Measurements from ENCODE around the gene ZNF577.

ZNF577 gene

GRCh38 chr19:51861870-51862622 is 25.7 kb downstream of the ZNF577 start:
- no peak for DNase-seq

- no peak for DNase-seq
These were observed 50.6 kb downstream of the ZNF577 start for GRCh38 chr19:51837145-51837544.

GRCh38 chr19:51830274-51830673 is 57.5 kb downstream of the ZNF577 start:
- DNase-seq, result no peak

- no peak for DNase-seq
These were observed 63.3 kb downstream of the ZNF577 start for GRCh38 chr19:51824281-51825005.

- no peak for DNase-seq
These were observed 64.8 kb downstream of the ZNF577 start for GRCh38 chr19:51822946-51823345.

- DNase-seq, result no peak
These were observed 65.4 kb downstream of the ZNF577 start for GRCh38 chr19:51822325-51822724.

- no peak for DNase-seq
These were observed 65.8 kb downstream of the ZNF577 start for GRCh38 chr19:51821921-51822320.

GRCh38 chr19:51821456-51821855 is 66.3 kb downstream of the ZNF577 start:
- DNase-seq, result no peak

Data from stimulated activated CD8-positive, alpha-beta memory T cell treated with anti-CD3 and anti-CD28 coated beads, Interleukin-4, amount 100 ng/mL, for 48 hours (primary cell).